HL-60 (cell line): ENCODE results near the gene JMJD1C.

Experiments used
- CTCF ChIP-seq: IDR thresholded peaks from one replicate; pipeline ENCODE4 v1.5.1; 2011; ENCODE audit warnings: low read length, control low read depth, inconsistent platforms; ENCODE audit not compliant: insufficient read depth
- GABPA ChIP-seq: IDR thresholded peaks from 2 replicates; pipeline ENCODE4 v1.6.1; 2012; ENCODE audit warnings: low read depth
- POLR2AphosphoS5 ChIP-seq: IDR thresholded peaks from 2 replicates; pipeline ENCODE4 v1.6.1; 2012; ENCODE audit warnings: low read depth
- REST ChIP-seq: IDR thresholded peaks from 2 replicates; pipeline ENCODE4 v1.6.1; 2012; ENCODE audit warnings: low read depth; ENCODE audit not compliant: insufficient replicate concordance

GRCh38 chr10:63260103-63260859, 205.5 kb downstream of the JMJD1C start:
- TF ChIP-seq CTCF: no peak
- TF ChIP-seq GABPA: no peak
- no peak for TF ChIP-seq POLR2AphosphoS5
- no peak for TF ChIP-seq REST
